HG02973 (cell line): Measurements from ENCODE around the gene XPNPEP2.

Experiments used
- ATAC-seq: cut with Tn5 transposase; IDR thresholded peaks from one replicate; pipeline ENCODE4 v1.9.1; 2021; ENCODE audit warnings: moderate library complexity; ENCODE audit not compliant: unreplicated experiment

The XPNPEP2 gene, protein sequence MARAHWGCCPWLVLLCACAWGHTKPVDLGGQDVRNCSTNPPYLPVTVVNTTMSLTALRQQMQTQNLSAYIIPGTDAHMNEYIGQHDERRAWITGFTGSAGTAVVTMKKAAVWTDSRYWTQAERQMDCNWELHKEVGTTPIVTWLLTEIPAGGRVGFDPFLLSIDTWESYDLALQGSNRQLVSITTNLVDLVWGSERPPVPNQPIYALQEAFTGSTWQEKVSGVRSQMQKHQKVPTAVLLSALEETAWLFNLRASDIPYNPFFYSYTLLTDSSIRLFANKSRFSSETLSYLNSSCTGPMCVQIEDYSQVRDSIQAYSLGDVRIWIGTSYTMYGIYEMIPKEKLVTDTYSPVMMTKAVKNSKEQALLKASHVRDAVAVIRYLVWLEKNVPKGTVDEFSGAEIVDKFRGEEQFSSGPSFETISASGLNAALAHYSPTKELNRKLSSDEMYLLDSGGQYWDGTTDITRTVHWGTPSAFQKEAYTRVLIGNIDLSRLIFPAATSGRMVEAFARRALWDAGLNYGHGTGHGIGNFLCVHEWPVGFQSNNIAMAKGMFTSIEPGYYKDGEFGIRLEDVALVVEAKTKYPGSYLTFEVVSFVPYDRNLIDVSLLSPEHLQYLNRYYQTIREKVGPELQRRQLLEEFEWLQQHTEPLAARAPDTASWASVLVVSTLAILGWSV

DNA sequence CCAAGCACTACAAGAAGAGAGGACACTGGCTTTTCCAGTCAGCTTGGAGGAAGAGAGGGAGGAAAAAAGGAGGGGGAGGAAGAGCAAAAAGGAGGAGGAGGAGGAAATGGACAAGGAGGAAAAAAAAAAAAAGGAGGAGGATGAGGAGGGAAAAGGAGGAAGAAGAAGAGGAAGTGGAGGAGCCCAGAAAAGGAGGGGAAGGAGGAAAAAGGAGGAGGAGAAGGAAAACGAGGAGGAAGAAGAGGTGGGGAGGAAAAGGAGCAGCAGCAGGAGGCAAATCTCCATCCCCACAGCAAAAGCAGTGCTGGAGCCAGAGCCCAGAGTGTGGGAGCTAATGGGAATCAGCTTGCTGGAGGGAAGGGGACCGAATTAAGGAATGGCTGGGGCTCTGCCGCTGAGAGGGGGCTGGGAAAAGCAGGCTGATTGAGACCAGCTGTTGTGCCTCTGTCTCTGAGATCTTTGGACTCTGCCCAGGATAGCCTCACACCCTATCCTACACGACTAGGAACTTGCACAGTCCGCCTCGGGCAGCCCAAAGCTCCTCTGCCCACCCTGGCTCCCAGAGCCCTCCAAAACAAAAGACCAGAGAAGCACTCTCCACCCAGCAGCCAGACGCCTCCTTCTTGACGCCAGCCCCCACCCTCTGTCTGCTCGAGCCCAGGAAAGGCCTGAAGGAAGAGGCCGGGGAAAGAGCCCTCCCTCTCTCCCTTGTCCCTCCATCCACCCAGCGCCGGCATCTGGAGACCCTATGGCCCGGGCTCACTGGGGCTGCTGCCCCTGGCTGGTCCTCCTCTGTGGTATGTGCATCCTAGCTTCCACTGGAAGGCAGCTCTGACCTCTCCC is at the start of gene XPNPEP2:
Gene XPNPEP2, plus strand, starts transcription at position 514 of the 843 bp plus-strand sequence. Its CDS starts 235 bp downstream, at position 749.
- ATAC-seq = no peak

DNA sequence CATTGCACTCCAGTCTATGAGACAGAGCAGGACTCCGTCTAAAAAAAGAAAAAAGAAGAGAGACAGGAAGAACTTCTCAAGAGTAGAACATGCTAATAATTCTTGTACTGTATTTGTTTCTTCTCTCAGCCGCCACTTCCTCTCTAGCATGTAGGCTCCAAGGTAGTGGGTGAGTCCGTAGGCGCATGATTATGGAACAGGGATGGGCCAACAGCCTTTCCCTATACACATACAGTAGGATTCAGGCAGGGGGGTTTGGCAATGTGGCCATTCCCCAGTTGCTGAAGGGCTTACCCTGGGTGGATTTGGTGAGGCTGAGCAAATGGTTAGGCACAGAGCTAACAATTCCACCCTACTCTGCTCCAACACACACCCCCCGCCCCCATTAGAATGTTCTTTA is 49.0 kb upstream of the XPNPEP2 start:
- ATAC-seq = no peak

DNA sequence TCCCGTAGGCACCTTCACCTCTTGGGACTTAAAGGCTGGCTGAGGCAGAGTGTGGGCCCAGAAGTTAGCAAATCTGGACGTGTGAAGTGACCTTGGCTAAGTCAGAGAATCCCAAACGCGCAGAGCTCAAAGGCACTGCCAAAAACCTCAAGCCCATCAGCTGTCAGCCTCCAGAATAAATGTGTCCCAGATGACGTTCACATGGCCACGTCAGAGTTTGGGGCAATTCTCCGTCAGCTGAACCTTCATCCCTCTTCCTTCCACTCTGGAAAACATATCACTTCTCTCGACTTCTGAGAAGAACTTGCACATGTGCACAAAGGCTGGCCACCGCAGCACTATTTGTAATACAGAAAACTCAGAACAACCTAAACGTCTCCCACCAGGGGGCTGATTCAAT is 48.3 kb upstream of the XPNPEP2 start:
- no peak for ATAC-seq

DNA sequence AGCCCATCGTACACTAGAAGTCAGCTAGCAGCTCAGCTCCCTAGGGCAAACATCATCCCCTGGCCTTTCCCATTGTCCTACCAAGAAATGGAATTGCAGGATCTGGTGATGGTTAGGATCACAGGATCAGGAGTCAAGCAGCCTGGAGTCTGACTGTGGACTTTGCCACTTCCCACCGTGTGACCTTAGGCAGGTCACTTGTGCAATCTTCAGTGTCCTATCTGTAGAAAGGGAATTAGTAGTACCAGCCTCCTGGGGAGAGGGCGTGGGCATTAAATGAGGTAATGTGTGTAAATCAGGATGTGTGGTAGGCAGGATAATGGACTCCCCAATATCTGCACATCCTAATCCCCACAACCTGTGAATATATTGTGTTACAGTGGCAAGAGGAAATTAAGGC is 45.4 kb upstream of the XPNPEP2 start:
- ATAC-seq = no peak

DNA sequence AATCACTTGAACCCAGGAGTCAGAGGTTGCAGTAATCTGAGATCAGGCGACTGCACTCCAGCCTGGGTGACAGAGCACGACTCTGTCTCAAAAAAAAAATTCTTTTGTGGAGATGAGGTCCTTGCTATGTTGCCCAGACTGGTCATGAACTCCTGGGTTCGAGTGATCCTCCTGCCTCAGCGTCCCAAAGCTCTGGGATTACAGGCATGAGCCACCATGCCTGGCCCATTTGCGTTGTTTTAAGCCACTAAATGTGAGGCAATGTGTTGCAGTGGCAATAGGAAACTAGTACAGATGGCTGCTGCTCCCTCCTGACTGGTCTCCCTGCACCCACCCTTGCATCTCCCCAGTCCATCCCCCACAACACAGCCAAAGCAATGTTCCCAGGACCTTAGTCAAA is 44.0 kb upstream of the XPNPEP2 start:
- ATAC-seq = no peak

GRCh38 chrX:129695535-129695934 is 43.2 kb upstream of the XPNPEP2 start:
- ATAC-seq = no peak

- ATAC-seq = no peak
These were observed 42.8 kb upstream of the XPNPEP2 start for GRCh38 chrX:129695937-129696336.

- no peak for ATAC-seq
These were observed 42.2 kb upstream of the XPNPEP2 start for GRCh38 chrX:129696463-129697155.

GRCh38 chrX:129697204-129697829 is 41.5 kb upstream of the XPNPEP2 start:
- no peak for ATAC-seq

DNA sequence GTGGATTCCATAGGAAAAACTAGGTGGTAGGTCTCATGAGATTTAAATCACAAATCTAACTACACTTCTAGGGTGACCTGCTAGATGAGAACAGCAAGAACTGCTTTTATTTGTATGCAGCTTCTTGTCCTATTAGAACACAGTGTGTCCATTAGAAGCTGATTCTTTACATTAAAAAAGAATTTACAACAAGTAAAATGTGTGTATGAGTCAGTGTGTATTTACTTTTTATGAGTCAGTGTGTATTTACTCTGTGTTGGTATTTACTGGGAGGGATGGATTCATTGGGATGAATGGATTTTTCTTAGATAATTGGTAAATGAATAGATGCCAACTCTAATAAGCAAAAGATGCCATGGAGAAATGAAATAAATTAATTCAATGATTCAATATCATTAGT is 40.6 kb upstream of the XPNPEP2 start:
- no peak for ATAC-seq

DNA sequence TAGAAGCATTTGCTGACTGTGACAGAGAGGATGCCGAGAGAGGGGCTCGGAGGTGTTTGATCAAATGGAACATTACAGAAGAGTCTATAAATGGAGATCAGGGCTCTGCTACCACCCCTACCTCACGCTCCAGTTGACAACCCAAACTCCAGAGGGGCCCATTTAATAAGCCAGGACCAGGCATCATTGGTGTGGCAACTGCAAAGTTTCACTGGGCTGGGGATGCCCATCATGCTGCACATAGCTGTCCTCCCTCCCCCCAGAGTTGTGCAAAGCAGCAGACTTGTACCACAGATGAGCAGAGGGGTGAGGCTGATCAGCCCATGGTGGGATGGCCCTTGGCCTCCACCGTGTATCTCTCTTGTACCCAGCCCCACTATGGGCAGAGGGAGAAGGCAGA is 38.2 kb upstream of the XPNPEP2 start:
- ATAC-seq = no peak

- ATAC-seq = no peak
These were observed 37.1 kb upstream of the XPNPEP2 start for GRCh38 chrX:129701624-129702069.

GRCh38 chrX:129704491-129704890 is 34.3 kb upstream of the XPNPEP2 start:
- ATAC-seq = no peak

DNA sequence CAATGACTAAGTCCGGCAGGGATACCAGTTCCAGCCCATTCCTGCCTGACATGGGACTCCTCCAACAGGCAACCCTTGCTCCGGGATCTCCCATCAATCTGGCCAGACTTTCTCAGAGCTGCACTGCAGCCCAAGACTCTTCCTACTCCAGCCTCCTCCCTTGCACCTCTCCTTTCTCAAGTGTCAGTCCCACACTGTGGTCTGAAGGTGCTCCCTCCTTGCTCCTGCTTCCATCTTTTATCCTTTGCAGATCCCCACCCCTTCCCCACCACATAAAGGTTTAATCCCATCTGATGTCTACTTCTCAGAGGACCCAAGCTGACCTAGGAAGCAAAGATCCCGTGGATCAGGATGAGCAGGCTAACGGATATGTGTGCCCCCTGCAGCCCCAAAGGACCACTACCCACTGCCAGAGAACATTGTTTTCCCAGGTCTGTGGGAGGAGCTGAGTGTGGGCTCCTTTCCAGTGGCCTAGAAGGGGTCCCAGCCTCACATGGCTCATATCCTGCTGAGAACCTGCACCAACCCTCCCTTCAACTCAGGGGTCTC is 33.3 kb upstream of the XPNPEP2 start:
- no peak for ATAC-seq

DNA sequence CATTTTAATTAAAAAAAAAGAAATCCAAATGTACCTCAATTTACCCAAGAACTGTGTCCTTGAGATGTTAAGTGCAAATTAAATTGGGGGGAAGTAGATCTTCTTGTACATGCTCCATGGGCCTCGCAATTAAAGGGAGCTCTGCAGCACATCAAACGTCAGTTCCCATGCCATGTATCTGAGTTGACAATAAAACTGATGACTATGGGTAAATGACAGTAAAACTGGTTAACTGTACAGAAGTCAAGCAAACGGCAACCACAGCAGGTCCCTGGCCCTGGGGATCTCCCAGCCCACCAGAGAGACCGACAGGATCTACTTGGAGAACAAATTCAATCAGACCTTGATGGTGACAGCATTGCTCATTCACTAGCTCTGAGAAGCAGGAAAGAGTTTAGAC is 32.8 kb upstream of the XPNPEP2 start:
- no peak for ATAC-seq

- ATAC-seq = no peak
These were observed 32.2 kb upstream of the XPNPEP2 start for GRCh38 chrX:129706400-129707072.

- ATAC-seq = no peak
These were observed 24.2 kb upstream of the XPNPEP2 start for GRCh38 chrX:129714581-129714980.

GRCh38 chrX:129716507-129716906 is 22.3 kb upstream of the XPNPEP2 start:
- ATAC-seq = no peak

- no peak for ATAC-seq
These were observed 20.9 kb upstream of the XPNPEP2 start for GRCh38 chrX:129717892-129718291.

DNA sequence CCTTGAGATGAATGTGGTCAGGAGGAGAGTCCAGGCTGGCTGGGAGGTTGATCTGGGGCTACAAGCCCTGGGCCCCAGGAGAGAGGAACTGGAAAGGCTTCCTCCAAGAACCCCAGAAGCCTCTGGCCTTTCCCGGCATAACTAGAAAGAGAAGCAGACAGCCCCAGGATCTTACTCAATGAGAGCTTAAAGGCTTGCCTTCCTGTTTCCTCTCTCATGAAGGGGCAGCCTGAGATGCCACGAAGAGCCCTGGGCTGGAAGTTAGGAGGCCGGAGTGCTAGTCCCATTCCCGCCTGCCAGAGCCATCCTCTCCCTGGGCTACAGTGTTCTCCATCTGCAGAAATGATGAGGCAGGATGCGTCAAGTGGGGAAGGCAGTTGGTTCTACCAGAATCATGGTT is 20.1 kb upstream of the XPNPEP2 start:
- ATAC-seq = no peak
